SK-N-MC (cell line): ENCODE measurements around the gene TRIL.

ENCODE experiments used
- DNase-seq: peaks from one replicate; pipeline ENCODE4 v3.0.0-alpha.2; 2011; ENCODE audit warnings: low read depth, low spot score
- H3K27ac ChIP-seq: fragments of 200-600 bp; sonication (generic); 2 replicates; pipeline ENCODE4 v1.5.1; 2016; ENCODE audit warnings: mixed run types
- H3K36me3 ChIP-seq: fragments of 200-600 bp; sonication (generic); 2 replicates; pipeline ENCODE4 v1.6.1; 2017; ENCODE audit warnings: antibody characterized with exemption, low read length, mixed read lengths; ENCODE audit not compliant: insufficient read depth
- H3K4me3 ChIP-seq: fragments of 200-600 bp; sonication (generic); 2 replicates; pipeline ENCODE4 v1.5.1; 2016
- H3K9ac ChIP-seq: fragments of 200-600 bp; sonication (generic); 2 replicates; pipeline ENCODE4 v1.8.0; 2017; ENCODE audit warnings: mixed run types, mixed read lengths; ENCODE audit not compliant: insufficient read length
- H3K9me3 ChIP-seq: fragments of 200-600 bp; sonication (generic); 2 replicates; pipeline ENCODE4 v1.6.1; 2017; ENCODE audit warnings: low read depth, mild to moderate bottlenecking, antibody characterized with exemption, low read length, moderate library complexity, mixed read lengths
- EZH2 ChIP-seq: fragments of 200-600 bp; sonication (generic); IDR thresholded peaks from one replicate; pipeline ENCODE4 v1.6.1; 2017; ENCODE audit warnings: antibody characterized with exemption
- FOXP2 ChIP-seq: optimal IDR thresholded peaks from 2 replicates; pipeline ENCODE3; 2011; ENCODE audit warnings: mild to moderate bottlenecking, moderate library complexity; ENCODE audit not compliant: insufficient read depth; ENCODE audit errors: extremely low read length, control extremely low read depth
- POLR2AphosphoS5 ChIP-seq: IDR thresholded peaks from 2 replicates; pipeline ENCODE4 v1.6.1; 2012; ENCODE audit warnings: mild to moderate bottlenecking, low read depth, low read length, borderline replicate concordance

Gene TRIL, protein sequence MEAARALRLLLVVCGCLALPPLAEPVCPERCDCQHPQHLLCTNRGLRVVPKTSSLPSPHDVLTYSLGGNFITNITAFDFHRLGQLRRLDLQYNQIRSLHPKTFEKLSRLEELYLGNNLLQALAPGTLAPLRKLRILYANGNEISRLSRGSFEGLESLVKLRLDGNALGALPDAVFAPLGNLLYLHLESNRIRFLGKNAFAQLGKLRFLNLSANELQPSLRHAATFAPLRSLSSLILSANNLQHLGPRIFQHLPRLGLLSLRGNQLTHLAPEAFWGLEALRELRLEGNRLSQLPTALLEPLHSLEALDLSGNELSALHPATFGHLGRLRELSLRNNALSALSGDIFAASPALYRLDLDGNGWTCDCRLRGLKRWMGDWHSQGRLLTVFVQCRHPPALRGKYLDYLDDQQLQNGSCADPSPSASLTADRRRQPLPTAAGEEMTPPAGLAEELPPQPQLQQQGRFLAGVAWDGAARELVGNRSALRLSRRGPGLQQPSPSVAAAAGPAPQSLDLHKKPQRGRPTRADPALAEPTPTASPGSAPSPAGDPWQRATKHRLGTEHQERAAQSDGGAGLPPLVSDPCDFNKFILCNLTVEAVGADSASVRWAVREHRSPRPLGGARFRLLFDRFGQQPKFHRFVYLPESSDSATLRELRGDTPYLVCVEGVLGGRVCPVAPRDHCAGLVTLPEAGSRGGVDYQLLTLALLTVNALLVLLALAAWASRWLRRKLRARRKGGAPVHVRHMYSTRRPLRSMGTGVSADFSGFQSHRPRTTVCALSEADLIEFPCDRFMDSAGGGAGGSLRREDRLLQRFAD

GRCh38 chr7:28958235-28958979 is at the start of gene TRIL:
TSS of gene TRIL (minus strand) at chr7:28958330. CDS start at chr7:28958046, 284 bp downstream.
- no peak for DNase-seq
- H3K9ac ChIP-seq: no peak within 1 kb of the TSS
- no peaks in the 10 kb centered on the region for H3K36me3 ChIP-seq
- H3K27ac ChIP-seq: no peak within 1 kb of the TSS
- TF ChIP-seq POLR2AphosphoS5 (no peak), FOXP2 (no peak), EZH2 (no peak)
- no peaks in the 10 kb centered on the region for H3K9me3 ChIP-seq
- H3K4me3 ChIP-seq: no peak within 1 kb of the TSS

DNA sequence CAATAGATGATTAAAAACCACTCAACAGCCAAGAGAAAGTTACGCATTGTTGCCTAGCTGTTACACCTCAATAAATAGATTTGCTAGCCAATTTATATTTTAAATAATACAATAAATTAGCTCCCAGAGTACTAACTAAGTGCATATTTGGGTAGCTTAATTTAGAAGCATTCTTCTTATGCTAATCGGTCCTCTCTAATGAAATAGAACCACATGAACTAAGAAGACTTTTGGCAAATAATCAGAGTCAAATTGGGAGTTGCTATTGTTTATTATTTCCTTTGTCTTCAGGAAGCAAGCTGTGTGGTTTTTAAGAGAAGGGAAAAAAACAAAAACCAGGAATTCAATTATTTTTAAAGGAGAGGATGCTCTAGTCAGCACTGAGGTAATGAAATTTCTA is 49.0 kb upstream of the TRIL start:
- H3K27ac ChIP-seq: no peak overlapping the region
- no peaks in the 10 kb centered on the region for H3K9me3 ChIP-seq
- no peak overlapping the region for H3K4me3 ChIP-seq
- no peak for DNase-seq
- no peak overlapping the region for H3K9ac ChIP-seq
- TF ChIP-seq FOXP2: no peak
- no peak for TF ChIP-seq EZH2
- H3K36me3 ChIP-seq: peaks cover 3% of the 10 kb centered on the region; the same call in 1 of the 2 replicates

DNA sequence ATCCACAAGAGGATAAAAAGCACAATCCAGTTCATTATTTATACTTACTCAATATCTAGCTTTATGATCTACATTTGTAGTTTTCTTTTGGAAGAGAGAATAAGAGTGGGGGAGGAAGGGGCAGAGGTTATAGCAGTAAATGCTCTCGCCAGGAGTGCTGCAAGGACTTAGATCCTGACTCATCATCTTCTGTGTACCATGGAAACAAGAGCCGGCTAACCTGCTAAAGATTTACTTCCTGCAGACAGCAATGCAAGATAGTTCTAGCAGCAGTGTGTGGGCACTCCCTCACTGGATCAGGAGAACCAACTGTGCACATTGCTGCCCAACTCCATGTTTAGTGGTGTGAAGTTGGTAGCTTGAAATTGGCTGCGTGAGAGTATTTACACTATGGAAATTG is 47.7 kb upstream of the TRIL start:
- Histone ChIP-seq H3K9me3 (no peaks in the 10 kb centered on the region), H3K4me3 (no peak overlapping the region), H3K27ac (no peak overlapping the region), H3K9ac (no peak overlapping the region), H3K36me3 (peaks cover 3% of the 10 kb centered on the region; the same call in 1 of the 2 replicates)
- TF ChIP-seq FOXP2: no peak
- TF ChIP-seq POLR2AphosphoS5: no peak
- no peak for TF ChIP-seq EZH2
- DNase-seq: no peak

GRCh38 chr7:29005406-29005805 is 47.3 kb upstream of the TRIL start:
- TF ChIP-seq POLR2AphosphoS5 (no peak), EZH2 (no peak), FOXP2 (no peak)
- H3K36me3 ChIP-seq: peaks cover 3% of the 10 kb centered on the region; the same call in 1 of the 2 replicates

GRCh38 chr7:29003703-29004102 is 45.6 kb upstream of the TRIL start:
- DNase-seq: no peak
- H3K4me3 ChIP-seq: no peak overlapping the region
- H3K9ac ChIP-seq: no peak overlapping the region
- H3K36me3 ChIP-seq: peaks cover 3% of the 10 kb centered on the region; the same call in 1 of the 2 replicates
- no peak overlapping the region for H3K27ac ChIP-seq
- no peaks in the 10 kb centered on the region for H3K9me3 ChIP-seq
- no peak for TF ChIP-seq EZH2
- no peak for TF ChIP-seq POLR2AphosphoS5
- no peak for TF ChIP-seq FOXP2

More at GRCh38 chr7:29005406-29005805, 47.3 kb upstream of the TRIL start:
- H3K4me3 ChIP-seq: no peak overlapping the region
- H3K9me3 ChIP-seq: no peaks in the 10 kb centered on the region
- DNase-seq: no peak
- no peak overlapping the region for H3K9ac ChIP-seq
- H3K27ac ChIP-seq: no peak overlapping the region

DNA sequence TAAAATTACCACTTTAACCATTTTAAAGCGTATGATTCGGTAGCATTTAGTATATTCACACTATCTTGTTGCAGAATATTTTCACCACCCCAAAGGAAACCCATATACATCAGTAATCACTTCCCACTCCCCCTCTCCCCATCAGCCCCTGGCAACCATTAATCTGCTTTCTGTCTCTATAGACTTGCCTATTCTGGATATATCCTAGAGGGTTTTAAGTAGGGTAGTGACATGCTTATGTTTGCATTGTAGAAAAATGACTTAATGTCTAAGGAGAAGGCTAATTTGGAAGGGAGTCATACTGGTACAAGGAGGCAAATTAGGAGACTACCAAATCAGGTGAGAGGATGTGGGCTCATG is 42.6 kb upstream of the TRIL start:
- no peak overlapping the region for H3K4me3 ChIP-seq
- TF ChIP-seq POLR2AphosphoS5 (no peak), FOXP2 (no peak), EZH2 (no peak)
- H3K27ac ChIP-seq: no peak overlapping the region
- H3K9ac ChIP-seq: no peak overlapping the region
- H3K9me3 ChIP-seq: no peaks in the 10 kb centered on the region
- peaks cover 3% of the 10 kb centered on the region; the same call in 1 of the 2 replicates for H3K36me3 ChIP-seq
- no peak for DNase-seq

GRCh38 chr7:28999895-29000716 is 42.0 kb upstream of the TRIL start:
- Histone ChIP-seq H3K36me3 (peaks cover 3% of the 10 kb centered on the region; the same call in 1 of the 2 replicates), H3K9ac (no peak overlapping the region), H3K4me3 (no peak overlapping the region), H3K27ac (no peak overlapping the region), H3K9me3 (no peaks in the 10 kb centered on the region)
- no peak for DNase-seq
- no peak for TF ChIP-seq EZH2
- TF ChIP-seq POLR2AphosphoS5: no peak
- TF ChIP-seq FOXP2: no peak
